Measurements from ENCODE around the gene APOL1. TPM values are rescaled to one million over a fixed set of nuclear protein-coding genes. Genes with fewer than 3 reads are reported as not detected.
"Not testable (repeated sequence)": the region's sequence is repeated elsewhere in the genome, so short reads cannot be mapped to it uniquely, and the experiment has no call there.

Gene APOL1
- total and polyA plus RNA-seq, 10 donors, result 10.0 to 108 (median 44.7) TPM

DNA sequence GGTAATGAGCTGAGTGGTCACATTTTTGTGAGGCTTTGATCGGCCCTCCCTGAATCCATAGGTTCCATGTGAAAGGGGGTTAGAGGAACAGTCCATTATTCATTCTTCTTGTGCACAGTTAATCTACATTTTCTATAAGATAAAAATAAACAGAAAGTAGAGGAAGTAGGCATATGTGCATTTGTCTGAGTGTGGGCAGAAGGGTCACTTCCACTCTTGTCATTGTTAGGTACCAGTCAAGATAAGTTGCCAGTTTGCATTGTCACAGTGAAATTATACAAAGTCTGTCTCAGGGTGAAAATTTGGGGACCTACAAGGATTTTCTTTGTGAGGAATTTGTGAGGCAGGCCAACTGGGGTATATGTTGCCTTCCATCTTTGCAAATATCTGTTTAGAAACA is 46.7 kb upstream of the APOL1 start:
- Histone ChIP-seq H3K9me3 (peaks cover 0 to 15% (median 0%) of the 10 kb centered on the region in 8 donors), H3K4me1 (peaks cover 3 to 34% (median 19%) of the 10 kb centered on the region in 6 donors), H3K4me3 (no peak overlapping the region), H3K36me3 (no peaks in the 10 kb centered on the region), H3K27ac (no peak overlapping the region), H3K27me3 (replicated peaks in 1 of 7) (no peaks in the 10 kb centered on the region)
- WGBS, 5 donors, result 84 to 90% (median 89%) methylated on average over 1 of the region's 1 CpG
- no peak for DNase-seq
- TF ChIP-seq POLR2A (IDR thresholded peaks at IDR 0.05) (no peak), POLR2AphosphoS5 (IDR thresholded peaks at IDR 0.05) (no peak)
- TF ChIP-seq, protein P1, sequence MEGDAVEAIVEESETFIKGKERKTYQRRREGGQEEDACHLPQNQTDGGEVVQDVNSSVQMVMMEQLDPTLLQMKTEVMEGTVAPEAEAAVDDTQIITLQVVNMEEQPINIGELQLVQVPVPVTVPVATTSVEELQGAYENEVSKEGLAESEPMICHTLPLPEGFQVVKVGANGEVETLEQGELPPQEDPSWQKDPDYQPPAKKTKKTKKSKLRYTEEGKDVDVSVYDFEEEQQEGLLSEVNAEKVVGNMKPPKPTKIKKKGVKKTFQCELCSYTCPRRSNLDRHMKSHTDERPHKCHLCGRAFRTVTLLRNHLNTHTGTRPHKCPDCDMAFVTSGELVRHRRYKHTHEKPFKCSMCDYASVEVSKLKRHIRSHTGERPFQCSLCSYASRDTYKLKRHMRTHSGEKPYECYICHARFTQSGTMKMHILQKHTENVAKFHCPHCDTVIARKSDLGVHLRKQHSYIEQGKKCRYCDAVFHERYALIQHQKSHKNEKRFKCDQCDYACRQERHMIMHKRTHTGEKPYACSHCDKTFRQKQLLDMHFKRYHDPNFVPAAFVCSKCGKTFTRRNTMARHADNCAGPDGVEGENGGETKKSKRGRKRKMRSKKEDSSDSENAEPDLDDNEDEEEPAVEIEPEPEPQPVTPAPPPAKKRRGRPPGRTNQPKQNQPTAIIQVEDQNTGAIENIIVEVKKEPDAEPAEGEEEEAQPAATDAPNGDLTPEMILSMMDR (IDR thresholded peaks at IDR 0.05 in 8 of 11, conservative IDR thresholded peaks at IDR 0.05 in 3 of 11), result no peak
- intact Hi-C loops (cut with DNase I; ENCODE audit: low total_unique reads), result no loop called here

DNA sequence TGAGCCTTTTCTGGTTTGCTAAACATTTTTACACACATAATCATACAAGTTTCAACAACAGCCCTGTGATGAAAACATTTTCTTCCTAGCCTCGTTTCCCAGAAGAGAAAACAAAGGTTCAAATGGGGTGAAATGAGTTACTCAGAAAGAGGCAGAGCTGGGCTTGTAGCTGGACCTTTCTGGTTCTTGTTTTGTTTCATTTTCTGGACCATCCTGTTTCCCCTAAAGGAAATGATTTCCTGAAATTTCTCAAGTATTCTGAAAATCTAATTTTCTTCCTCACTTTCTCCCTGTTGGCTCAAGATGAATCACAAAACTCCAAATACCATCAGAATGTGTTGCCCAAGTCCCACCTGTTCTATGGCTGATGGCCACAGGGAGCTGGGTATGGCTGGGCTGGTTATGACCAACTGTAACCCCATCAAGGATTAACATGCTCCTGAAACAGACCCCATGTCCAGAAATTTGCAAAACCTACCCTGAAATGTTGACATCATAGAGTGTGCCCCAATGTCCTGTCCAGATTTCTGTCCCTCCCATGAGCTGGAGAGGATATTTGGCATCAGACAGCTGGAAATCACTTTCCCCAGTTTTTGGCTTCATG is 44.7 kb upstream of the APOL1 start:
- H3K4me3 ChIP-seq, result no peak overlapping the region
- intact Hi-C loops (cut with DNase I; ENCODE audit: low total_unique reads), result no loop called here
- H3K27ac ChIP-seq, result peak overlapping the region in 2 of 8 donors; percentile 8 to 22
- no peak for DNase-seq
- H3K36me3 ChIP-seq, result no peaks in the 10 kb centered on the region
- peaks cover 6 to 50% (median 31%) of the 10 kb centered on the region in 6 donors for H3K4me1 ChIP-seq
- H3K27me3 ChIP-seq (replicated peaks in 1 of 7), result no peaks in the 10 kb centered on the region
- H3K9me3 ChIP-seq, result peaks cover 0 to 15% (median 0%) of the 10 kb centered on the region in 8 donors
- WGBS, 5 donors, result 30 to 67% (median 53%) methylated on average over 1 of the region's 1 CpG
- TF ChIP-seq POLR2AphosphoS5 (IDR thresholded peaks at IDR 0.05) (no peak), POLR2A (IDR thresholded peaks at IDR 0.05) (no peak)
- TF ChIP-seq, protein P1 (IDR thresholded peaks at IDR 0.05 in 8 of 11, conservative IDR thresholded peaks at IDR 0.05 in 3 of 11), result no peak

DNA sequence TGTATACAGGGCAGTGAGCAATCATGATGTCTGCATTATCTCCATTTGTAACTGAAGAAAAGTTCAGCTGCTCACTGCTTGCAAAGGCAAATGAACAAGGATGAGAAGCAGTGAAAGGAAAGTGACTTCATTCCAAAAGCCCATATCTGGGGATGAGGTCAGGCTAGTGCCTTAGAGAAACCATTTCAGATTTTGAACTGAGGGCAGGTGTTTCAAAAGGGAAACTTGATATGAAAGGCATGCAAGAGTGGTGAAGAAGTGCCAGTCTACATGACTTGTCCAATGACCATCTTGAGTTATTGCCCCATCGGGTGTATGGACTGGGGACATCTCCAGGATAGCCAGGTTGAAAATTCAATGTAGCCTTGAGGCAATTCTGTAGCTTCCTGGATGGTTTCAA is 44.0 kb upstream of the APOL1 start:
- Histone ChIP-seq H3K4me3 (no peak overlapping the region), H3K36me3 (no peaks in the 10 kb centered on the region), H3K9me3 (peaks cover 0 to 15% (median 0%) of the 10 kb centered on the region in 8 donors), H3K4me1 (peaks cover 6 to 55% (median 32%) of the 10 kb centered on the region in 6 donors), H3K27me3 (replicated peaks in 1 of 7) (no peaks in the 10 kb centered on the region), H3K27ac (peak overlapping the region in 1 of 8 donors; percentile 22)
- TF ChIP-seq POLR2AphosphoS5 (IDR thresholded peaks at IDR 0.05) (no peak), POLR2A (IDR thresholded peaks at IDR 0.05) (no peak)
- TF ChIP-seq, protein P1 (IDR thresholded peaks at IDR 0.05 in 8 of 11, conservative IDR thresholded peaks at IDR 0.05 in 3 of 11), result no peak
- 88 to 100% (median 97%) methylated on average over 1 of the region's 1 CpG for WGBS, 5 donors
- intact Hi-C loops (cut with DNase I; ENCODE audit: low total_unique reads), result no loop called here
- DNase-seq, result no peak

DNA sequence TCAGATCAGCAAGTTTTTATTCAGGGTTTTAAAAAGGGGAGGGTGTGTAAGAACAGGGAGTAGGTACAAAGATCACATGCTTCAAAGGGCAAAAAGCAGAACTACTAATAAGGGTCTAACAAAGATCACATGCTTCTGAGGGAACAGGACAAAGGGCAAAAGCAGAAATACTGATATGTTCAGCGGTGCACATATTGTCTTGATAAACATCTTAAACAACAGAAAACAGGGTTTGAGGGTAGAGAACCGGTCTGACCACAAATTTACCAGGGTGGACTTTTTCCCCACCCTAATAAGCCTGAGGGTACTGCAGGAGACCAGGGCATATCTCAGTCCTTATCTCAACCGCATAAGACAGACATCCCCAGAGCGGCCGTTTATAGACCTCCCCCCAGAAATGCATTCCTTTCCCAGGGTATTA is 43.4 kb upstream of the APOL1 start:
- DNase-seq; H3K36me3 ChIP-seq; H3K4me3 ChIP-seq; H3K27ac ChIP-seq; H3K27me3 ChIP-seq (replicated peaks in 1 of 7); intact Hi-C loops (cut with DNase I; ENCODE audit: low total_unique reads): not testable (repeated sequence)
- WGBS, 5 donors, result 60 to 79% (median 71%) methylated on average over 5 of the region's 5 CpGs
- H3K9me3 ChIP-seq, result peaks cover 0 to 15% (median 0%) of the 10 kb centered on the region in 8 donors
- peaks cover 6 to 60% (median 32%) of the 10 kb centered on the region in 6 donors for H3K4me1 ChIP-seq
